GM21619 (cell line): ENCODE data around the gene ATRN.
"Not testable (repeated sequence)": the region's sequence is repeated elsewhere in the genome, so short reads cannot be mapped to it uniquely, and the experiment has no call there.

ENCODE experiments used
- ATAC-seq: cut with Tn5 transposase; IDR thresholded peaks from one replicate; pipeline ENCODE4 v1.9.1; 2021; ENCODE audit not compliant: unreplicated experiment

ATRN gene

DNA sequence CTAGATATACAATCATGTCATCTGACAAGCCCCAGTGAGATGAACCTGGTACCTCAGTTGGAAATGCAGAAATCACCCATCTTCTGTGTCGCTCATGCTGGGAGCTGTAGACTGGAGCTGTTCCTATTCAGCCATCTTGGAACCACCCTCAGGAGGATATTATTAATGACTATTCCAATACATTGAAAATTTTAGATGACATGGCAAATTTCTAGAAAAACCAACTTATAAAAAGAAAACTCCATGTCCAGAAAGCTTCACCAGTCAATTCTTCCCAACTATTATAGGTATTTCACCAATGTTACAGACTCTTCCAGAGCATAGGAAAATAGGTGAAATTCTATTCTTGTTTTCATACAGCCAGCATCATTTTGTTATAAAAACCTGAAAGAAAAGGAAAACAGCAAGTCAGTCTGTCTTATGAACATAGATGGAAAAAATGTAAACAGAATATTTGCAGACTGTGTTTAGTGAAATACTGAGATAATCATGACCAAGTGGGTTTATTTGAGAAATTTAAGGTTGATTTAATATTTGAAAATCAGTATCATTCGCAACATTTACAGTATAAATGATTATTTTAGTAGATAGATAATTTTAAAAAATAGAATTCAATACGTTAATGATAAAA, 43.3 kb downstream of the ATRN start:
- ATAC-seq: no peak

DNA sequence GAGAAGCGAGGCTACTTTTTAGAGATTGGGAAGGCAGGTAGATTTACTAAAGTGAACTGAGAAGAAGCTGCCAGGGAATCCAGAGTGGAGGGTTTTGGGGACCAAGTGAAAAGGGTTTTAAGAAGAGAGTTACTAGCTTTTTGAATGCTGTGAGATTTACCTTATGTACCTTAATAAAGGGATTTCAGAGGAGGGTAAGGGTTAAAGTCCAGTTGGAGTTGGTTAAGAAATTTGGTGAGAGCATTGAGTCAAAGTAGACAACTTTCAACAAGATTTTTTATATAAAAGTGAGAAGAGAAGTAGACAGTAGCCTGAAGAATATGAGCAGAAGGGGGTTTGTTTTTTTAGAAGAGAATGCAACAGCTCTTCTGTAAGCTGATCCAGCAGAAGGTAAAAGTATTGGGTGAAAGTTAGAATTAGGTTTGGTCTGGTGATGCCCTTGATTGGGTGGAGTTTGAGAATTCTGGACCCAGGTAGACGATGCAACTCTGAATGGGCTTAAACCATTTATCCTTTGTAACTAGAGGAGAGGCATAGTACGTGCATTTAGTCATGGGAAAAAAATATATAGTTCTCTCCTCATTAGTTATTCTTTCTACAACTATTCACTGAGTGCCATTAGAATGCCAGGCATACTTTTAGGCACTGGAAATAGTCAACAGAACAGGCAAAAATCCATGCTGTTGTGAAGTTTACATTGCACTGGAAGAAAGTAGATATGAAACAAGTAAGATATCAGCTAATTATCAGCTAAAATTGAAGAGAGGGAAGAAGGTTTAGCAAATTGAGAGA, 44.8 kb downstream of the ATRN start:
- ATAC-seq: no peak

DNA sequence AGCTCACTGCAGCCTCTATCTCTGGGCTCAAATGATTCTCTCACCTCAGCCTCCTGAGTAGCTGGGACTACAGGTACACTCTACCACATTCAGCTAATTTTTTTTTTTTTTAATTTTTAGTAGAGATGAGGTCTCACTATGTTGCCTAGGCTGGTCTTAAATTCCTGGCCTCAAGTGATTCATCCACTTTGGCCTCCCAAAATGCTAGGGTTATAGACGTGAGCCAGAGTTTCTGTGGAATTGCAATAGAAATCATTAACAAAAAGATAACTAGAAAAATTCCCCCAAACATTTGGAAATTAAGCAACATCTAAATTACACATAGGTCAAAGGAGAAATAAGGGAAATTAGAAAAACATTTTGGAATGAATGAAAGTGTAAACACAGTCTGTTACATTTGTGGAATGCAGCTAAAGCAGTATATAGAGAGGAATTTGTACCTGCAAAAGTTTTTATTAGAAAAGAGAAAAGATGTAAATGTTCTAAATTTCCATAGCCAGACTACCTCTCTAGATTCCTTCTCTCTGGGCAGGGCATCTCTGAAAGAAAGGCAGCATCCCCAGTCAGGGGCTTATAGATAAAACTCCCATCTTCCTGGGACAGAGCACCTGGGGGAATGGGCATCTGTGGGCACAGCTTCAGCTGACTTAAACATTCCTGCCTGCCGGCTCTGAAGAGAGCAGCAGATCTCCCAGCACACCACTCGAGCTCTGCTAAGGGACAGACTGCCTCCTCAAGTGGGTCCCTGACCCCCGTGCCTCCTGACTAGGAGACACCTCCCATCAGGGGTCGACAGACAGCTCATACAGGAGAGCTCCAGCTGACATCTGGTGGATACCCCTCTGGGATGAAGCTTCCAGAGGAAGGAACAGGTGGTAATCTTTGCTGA, 51.3 kb downstream of the ATRN start:
- no peak for ATAC-seq

- not testable (repeated sequence) for ATAC-seq
Observed at GRCh38 chr20:3524696-3525095, 53.9 kb downstream of the ATRN start.

DNA sequence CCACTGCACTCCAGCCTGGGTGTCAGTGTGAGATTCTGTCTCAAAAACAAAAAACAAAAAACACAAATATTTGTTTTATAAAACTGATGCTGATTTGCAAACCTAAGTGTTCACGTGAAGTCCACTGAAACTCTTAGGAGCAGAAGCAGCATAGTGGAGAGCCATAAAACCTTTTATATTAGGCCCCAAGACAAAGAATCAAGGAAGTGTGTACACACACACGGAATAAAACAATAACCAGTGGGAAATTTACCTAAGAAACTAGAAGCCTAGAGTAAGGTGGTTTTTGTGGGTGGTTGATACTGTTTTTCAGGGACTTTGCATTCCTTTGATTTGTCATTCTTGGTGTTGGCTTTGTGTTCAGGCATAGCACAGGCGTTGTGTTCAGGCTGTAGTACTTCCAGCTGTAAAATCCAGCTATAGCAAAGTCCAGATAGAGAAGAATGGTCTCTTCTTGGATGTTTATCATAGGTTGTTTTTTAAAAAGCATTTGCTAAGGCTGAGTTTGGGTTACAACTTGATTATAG, 61.3 kb downstream of the ATRN start:
- no peak for ATAC-seq

DNA sequence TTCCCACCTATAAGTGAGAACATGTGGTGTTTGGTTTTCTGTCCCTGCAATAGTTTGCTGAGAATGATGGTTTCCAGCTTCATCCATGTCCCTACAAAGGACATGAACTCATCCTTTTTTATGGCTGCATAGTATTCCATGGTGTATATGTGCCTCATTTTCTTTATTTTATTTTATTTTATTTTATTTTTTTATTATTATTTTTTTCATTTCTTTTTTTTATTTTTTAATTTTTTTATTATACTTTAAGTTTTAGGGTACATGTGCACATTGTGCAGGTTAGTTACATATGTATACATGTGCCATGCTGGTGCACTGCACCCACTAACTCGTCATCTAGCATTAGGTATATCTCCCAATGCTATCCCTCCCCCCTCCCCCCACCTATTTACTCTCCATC, 66.9 kb downstream of the ATRN start:
- not testable (repeated sequence) for ATAC-seq

DNA sequence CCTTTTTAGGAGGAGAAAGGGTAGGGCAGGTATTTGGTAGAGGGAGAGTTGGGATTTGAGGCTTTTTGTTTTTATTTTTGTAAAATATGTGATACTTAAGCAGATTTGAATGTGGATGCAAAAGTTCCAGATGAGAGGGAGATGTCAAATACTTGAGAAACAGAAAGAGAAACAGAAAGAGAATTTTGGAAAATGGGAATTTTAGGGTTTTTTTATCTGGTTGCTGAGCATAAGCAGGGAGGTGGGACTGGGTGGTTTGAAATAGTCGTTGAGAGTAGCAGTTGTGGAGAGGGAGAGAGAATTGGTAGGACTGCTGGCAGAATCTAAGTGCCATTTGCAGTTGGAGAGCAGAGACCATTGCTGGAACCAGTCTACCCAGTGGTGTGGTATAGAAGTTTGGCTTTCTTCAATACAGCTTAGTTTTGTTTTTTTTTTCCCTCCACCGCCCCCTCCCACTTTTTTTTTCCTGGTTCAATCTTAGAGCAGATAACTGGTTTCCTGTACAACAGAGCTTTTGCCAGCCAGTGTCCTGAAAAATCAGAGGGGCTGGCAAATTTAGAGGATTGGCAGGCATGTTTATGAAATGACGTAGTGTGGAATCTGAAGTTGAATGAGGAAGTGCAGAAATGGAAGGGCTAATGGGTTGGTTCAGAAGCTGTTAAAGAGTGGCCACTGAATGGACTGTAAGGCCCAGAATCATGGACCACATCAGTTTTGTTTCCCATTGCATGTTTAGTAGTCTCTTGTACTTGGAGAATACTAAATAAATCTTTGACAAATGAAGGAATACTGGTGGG, 68.7 kb downstream of the ATRN start:
- no peak for ATAC-seq

DNA sequence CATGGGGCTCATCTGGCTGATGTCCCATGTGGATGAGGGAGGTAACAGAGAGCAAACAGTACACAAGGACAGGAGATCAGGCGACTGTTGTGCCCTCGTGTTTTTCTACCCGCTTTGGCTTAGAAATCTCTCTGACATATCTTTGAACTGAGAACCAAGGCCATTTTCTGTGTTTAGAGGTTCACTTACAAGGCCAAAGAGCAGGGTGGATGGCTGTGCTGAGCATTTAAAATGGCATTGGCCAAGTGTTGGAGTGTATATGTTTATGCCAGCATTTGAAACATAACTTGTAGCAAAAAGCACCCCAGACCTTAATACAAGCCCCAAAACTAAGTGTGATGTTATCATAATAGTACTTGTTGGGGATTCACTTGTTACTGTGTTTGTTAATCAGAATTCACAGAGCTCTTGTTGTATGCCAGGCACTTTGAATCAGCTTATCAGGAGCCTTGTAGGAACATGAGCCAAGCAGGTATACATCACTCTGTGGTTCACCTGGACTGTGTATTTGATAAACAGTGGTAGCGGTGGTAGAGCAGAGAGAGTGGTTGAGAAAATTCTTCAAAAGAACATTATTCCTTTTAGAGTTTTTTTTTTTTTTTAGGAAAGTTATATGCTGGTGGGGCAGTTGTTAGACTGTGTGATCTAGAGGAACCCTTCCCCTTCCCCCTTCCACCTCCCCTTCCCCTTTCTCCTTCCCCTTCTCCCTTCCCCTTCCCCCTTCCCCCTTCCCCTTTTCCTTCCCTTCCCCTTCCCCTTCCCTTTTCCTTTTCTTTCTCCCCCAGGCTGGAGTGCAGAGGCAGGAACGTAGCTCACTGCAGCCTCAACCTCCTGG, 71.3 kb downstream of the ATRN start:
- no peak for ATAC-seq

GRCh38 chr20:3543901-3544507, 73.2 kb downstream of the ATRN start:
- no peak for ATAC-seq

DNA sequence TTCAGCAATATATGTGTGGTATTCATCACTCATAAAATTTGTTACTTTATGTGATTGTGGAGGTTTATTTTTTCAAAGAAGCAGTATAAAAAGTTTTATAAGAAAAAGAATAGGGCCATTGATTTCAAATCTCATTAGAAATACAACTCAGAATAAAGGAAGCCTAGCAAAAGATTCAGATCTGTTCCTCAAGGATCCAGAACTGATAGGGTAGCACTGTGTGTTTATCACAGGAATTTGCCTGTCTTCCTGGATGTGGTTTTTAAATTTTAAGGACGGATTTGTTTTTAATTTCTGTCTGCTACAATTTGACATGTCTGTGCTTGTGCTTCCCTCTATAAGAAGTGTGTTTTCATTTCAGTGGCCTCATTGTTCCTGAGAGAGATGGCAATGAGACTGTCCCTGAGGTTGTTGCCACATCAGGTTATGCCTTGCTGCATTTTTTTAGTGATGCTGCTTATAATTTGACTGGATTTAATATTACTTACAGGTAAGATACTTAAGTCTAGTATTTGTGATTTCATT, 74.6 kb downstream of the ATRN start:
- ATAC-seq: no peak

DNA sequence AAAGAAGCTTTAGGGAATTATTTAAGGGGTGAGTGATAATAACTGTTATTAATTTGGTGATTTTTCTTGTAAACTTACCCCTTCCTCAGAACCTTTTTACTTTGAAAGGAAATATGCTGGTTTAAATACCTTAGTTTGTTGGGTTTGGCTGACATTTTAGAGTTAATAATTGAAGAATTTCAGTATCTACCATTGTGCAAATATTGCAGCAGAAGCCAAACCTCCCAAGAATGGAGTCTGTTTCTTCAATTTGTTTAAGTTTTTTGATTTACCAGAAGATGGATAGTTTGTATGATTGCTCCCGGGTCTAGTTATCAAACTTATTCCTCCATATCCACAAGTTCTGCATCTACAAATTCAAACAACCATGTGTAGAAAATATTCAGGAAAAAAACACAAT, 77.1 kb downstream of the ATRN start:
- ATAC-seq: no peak

- ATAC-seq: no peak
Observed at GRCh38 chr20:3550837-3551236, 80.0 kb downstream of the ATRN start.

- ATAC-seq: no peak
Observed at GRCh38 chr20:3551681-3552434, 81.0 kb downstream of the ATRN start.

DNA sequence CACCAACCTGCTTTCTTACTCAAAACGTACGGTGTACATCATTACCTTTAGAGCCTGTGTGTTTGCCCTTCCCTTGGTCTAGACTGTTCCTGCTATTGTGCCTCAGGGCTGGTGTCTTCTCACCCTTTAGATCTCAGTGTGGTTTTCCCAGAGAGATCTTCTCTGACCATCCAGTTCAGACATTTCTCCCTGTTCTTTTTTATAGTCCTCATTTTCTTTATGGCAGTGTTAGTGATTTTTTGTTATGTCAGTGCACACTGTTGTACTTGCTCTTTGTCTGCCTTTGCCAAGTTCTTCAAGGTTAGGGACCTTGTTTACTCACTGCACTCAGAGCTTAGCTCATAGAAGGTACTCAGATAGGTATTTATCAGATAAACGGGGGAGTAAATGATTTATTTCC, 82.8 kb downstream of the ATRN start:
- no peak for ATAC-seq

- ATAC-seq: no peak
Observed at GRCh38 chr20:3557237-3557785, 86.5 kb downstream of the ATRN start.

- no peak for ATAC-seq
Observed at GRCh38 chr20:3559231-3559630, 88.4 kb downstream of the ATRN start.

- no peak for ATAC-seq
Observed at GRCh38 chr20:3559637-3560036, 88.8 kb downstream of the ATRN start.

- no peak for ATAC-seq
Observed at GRCh38 chr20:3560162-3560561, 89.3 kb downstream of the ATRN start.
